ENCODE measurements around the gene UNC79. TPM values are rescaled to one million over a fixed set of nuclear protein-coding genes. Genes with fewer than 3 reads are reported as not detected.

UNC79 gene
- total RNA-seq, 1 donor, result under 0.01 TPM

GRCh38 chr14:93693914-93694313 is 263.2 kb downstream of the UNC79 start:
- no peak for TF ChIP-seq CTCF (IDR thresholded peaks at IDR 0.05; ENCODE audit: insufficient read depth, low read depth, low read length)
- no peak for DNase-seq (ENCODE audit: low read depth)
- no peak overlapping the region for H3K4me3 ChIP-seq (ENCODE audit: low read depth, low read length)

- TF ChIP-seq CTCF (IDR thresholded peaks at IDR 0.05; ENCODE audit: insufficient read depth, low read depth, low read length), result no peak
- no peak overlapping the region for H3K4me3 ChIP-seq (ENCODE audit: low read depth, low read length)
- no peak for DNase-seq (ENCODE audit: low read depth)
These were observed 270.2 kb downstream of the UNC79 start for GRCh38 chr14:93700928-93701327.

- no peak for TF ChIP-seq CTCF (IDR thresholded peaks at IDR 0.05; ENCODE audit: insufficient read depth, low read depth, low read length)
- H3K4me3 ChIP-seq (ENCODE audit: low read depth, low read length), result no peak overlapping the region
- DNase-seq (ENCODE audit: low read depth), result no peak
These were observed 270.8 kb downstream of the UNC79 start for GRCh38 chr14:93701562-93701961.

- no peak for DNase-seq (ENCODE audit: low read depth)
- TF ChIP-seq CTCF (IDR thresholded peaks at IDR 0.05; ENCODE audit: insufficient read depth, low read depth, low read length), result no peak
- H3K4me3 ChIP-seq (ENCODE audit: low read depth, low read length), result no peak overlapping the region
These were observed 272.2 kb downstream of the UNC79 start for GRCh38 chr14:93702946-93703345.

- no peak for TF ChIP-seq CTCF (IDR thresholded peaks at IDR 0.05; ENCODE audit: insufficient read depth, low read depth, low read length)
- no peak for DNase-seq (ENCODE audit: low read depth)
- no peak overlapping the region for H3K4me3 ChIP-seq (ENCODE audit: low read depth, low read length)
These were observed 273.2 kb downstream of the UNC79 start for GRCh38 chr14:93703941-93704340.

- TF ChIP-seq CTCF (IDR thresholded peaks at IDR 0.05; ENCODE audit: insufficient read depth, low read depth, low read length), result no peak
- H3K4me3 ChIP-seq (ENCODE audit: low read depth, low read length), result no peak overlapping the region
- no peak for DNase-seq (ENCODE audit: low read depth)
These were observed 274.9 kb downstream of the UNC79 start for GRCh38 chr14:93705513-93706156.

GRCh38 chr14:93706360-93706955 is 275.7 kb downstream of the UNC79 start:
- no peak for TF ChIP-seq CTCF (IDR thresholded peaks at IDR 0.05; ENCODE audit: insufficient read depth, low read depth, low read length)
- no peak for DNase-seq (ENCODE audit: low read depth)
- H3K4me3 ChIP-seq (ENCODE audit: low read depth, low read length), result no peak overlapping the region

Measured in fibroblast of villous mesenchyme (primary cell).